HCT116 (cell line): ENCODE measurements around the gene ACE. TPM values are rescaled to one million over a fixed set of nuclear protein-coding genes. Genes with fewer than 3 reads are reported as not detected.

ENCODE experiments used
- ATAC-seq: fragments of 200-7000 bp; cut with Tn5 transposase; 2 replicates; pipeline ENCODE4 v1.9.1; 2020; ENCODE audit warnings: mild to moderate bottlenecking, moderate library complexity
- BruUV-seq: library from RNA; stranded (reverse); fragments of 400-500 nt; replicated peaks from 2 replicates; lab custom pipeline; 2021; lab: Mats Ljungman, UMichigan
- CTCF ChIA-PET: fragments of 300-600 bp; sonication (Branson Sonifier 250); formaldehyde crosslinking; loops from one replicate; lab custom pipeline; 2021; ENCODE audit warnings: antibody characterized with exemption; lab: Charles Lee
- POLR2A ChIA-PET: fragments of 300-600, 350-600 bp; sonication (Branson Sonifier 250); formaldehyde crosslinking; loops from one replicate; lab custom pipeline; 2021; ENCODE audit warnings: antibody characterized with exemption; lab: Charles Lee
- RAD21 ChIA-PET, 2 experiments: fragments of 300-600 bp; sonication (Branson Sonifier 250); formaldehyde crosslinking; loops; one replicate each; lab custom pipeline; 2023; ENCODE audit warnings: low total read pairs in 2 of 2; ENCODE audit not compliant: uncharacterized antibody in 2 of 2, unreplicated experiment in 2 of 2, low non-redundant PET in 1 of 2; lab: Charles Lee
- DNase-seq: peaks from one replicate; pipeline ENCODE4 v3.0.0-alpha.2; 2010; ENCODE audit warnings: low read depth, low spot score
- H2AFZ ChIP-seq: fragments of 200-600 bp; shearing (Covaris generic), sonication (generic); 2 replicates; pipeline ENCODE4 v1.6.1; 2017; ENCODE audit warnings: low read depth, mixed run types, mixed read lengths, antibody characterized with exemption, low read length; ENCODE audit not compliant: poor library complexity, severe bottlenecking
- H3K27ac ChIP-seq: 2 replicates; pipeline ENCODE4 v1.5.1; 2012; ENCODE audit warnings: low read depth, low read length
- H3K27me3 ChIP-seq: fragments of 200-600 bp; sonication (generic); 2 replicates; pipeline ENCODE4 v1.6.1; 2016; ENCODE audit warnings: mixed run types, low read length, mixed read lengths; ENCODE audit not compliant: insufficient read depth
- H3K36me3 ChIP-seq, 2 experiments: fragments of 200-500 bp in 1 of 2; fragments of 200-600 bp in 1 of 2; sonication (Bioruptor generic) in 1 of 2; sonication (generic) in 1 of 2; 2 replicates each; pipeline versions ENCODE4 v1.5.1 to v1.6.1; 2014 to 2016; ENCODE audit warnings: low read length in 2 of 2, inconsistent platforms in 1 of 2, mixed read lengths in 1 of 2, mixed run types in 1 of 2; ENCODE audit not compliant: insufficient read depth in 2 of 2, control insufficient read depth in 1 of 2
- H3K4me1 ChIP-seq, 2 experiments: fragments of 200-600 bp in 1 of 2; sonication (generic) in 1 of 2; 2 replicates each; pipeline versions ENCODE4 v1.5.1 to v1.6.1; 2012 to 2017; ENCODE audit warnings: low read length in 2 of 2, inconsistent platforms in 1 of 2, mild to moderate bottlenecking in 1 of 2, mixed read lengths in 1 of 2, mixed run types in 1 of 2, moderate library complexity in 1 of 2; ENCODE audit not compliant: insufficient read depth in 2 of 2, control insufficient read depth in 1 of 2
- H3K4me2 ChIP-seq: fragments of 200-600 bp; sonication (generic); 2 replicates; pipeline ENCODE4 v1.6.1; 2017; ENCODE audit warnings: mixed run types, low read length, mixed read lengths
- H3K4me3 ChIP-seq, 2 experiments: fragments of 200-600 bp in 1 of 2; sonication (generic) in 1 of 2; replicated peaks in 1 of 2; 2 replicates each; pipeline ENCODE4 v1.5.1; 2011 to 2016; ENCODE audit warnings: low read length in 2 of 2, control low read depth in 1 of 2, low read depth in 1 of 2, mild to moderate bottlenecking in 1 of 2, mixed read lengths in 1 of 2, mixed run types in 1 of 2
- H3K79me2 ChIP-seq: fragments of 200-600 bp; sonication (generic); 2 replicates; pipeline ENCODE4 v1.6.1; 2017; ENCODE audit warnings: mild to moderate bottlenecking, mixed run types, low read length, moderate library complexity, mixed read lengths; ENCODE audit not compliant: insufficient read depth
- H3K9ac ChIP-seq: fragments of 200-600 bp; sonication (generic); 2 replicates; pipeline ENCODE4 v1.6.1; 2016; ENCODE audit warnings: low read length, mixed read lengths
- H3K9me2 ChIP-seq: fragments of 200-600 bp; sonication (generic), shearing (Covaris generic); 2 replicates; pipeline ENCODE4 v1.6.1; 2017; ENCODE audit warnings: mixed run types, mild to moderate bottlenecking, moderate library complexity; ENCODE audit not compliant: insufficient read depth
- H3K9me3 ChIP-seq, 2 experiments: fragments of 200-500 bp in 1 of 2; fragments of 200-600 bp in 1 of 2; sonication (Bioruptor generic) in 1 of 2; sonication (generic) in 1 of 2; 2 replicates each; pipeline ENCODE4 v1.6.1; 2014 to 2017; ENCODE audit warnings: low read length in 2 of 2, mixed read lengths in 2 of 2, inconsistent platforms in 1 of 2, low read depth in 1 of 2, mild to moderate bottlenecking in 1 of 2, mixed run types in 1 of 2, moderate library complexity in 1 of 2; ENCODE audit not compliant: control insufficient read depth in 1 of 2, insufficient read depth in 1 of 2
- H4K20me1 ChIP-seq: fragments of 200-600 bp; sonication (generic), shearing (Covaris generic); 2 replicates; pipeline ENCODE4 v1.6.1; 2017; ENCODE audit warnings: mixed run types, mild to moderate bottlenecking, moderate library complexity; ENCODE audit not compliant: insufficient read depth
- CEBPB ChIP-seq: IDR thresholded peaks from 2 replicates; pipeline ENCODE4 v1.6.1; 2012; ENCODE audit warnings: low read depth
- CTCF ChIP-seq, 3 experiments: fragments of 200-600 bp in 1 of 3; sonication (generic) in 1 of 3; IDR thresholded peaks in 2 of 3; conservative IDR thresholded peaks in 1 of 3; 2 replicates each; pipeline ENCODE4 v1.5.1; 2012 to 2017; ENCODE audit warnings: low read depth in 2 of 3, low read length in 2 of 3, antibody characterized with exemption in 1 of 3, borderline replicate concordance in 1 of 3, control low read depth in 1 of 3, mild to moderate bottlenecking in 1 of 3, mixed read lengths in 1 of 3, mixed run types in 1 of 3, moderate library complexity in 1 of 3; ENCODE audit not compliant: insufficient read depth in 1 of 3
- FOSL1 ChIP-seq: IDR thresholded peaks from 2 replicates; pipeline ENCODE4 v1.6.1; 2012; ENCODE audit warnings: low read depth
- JUND ChIP-seq: IDR thresholded peaks from 2 replicates; pipeline ENCODE4 v1.6.1; 2012
- POLR2AphosphoS5 ChIP-seq: IDR thresholded peaks from 2 replicates; pipeline ENCODE4 v1.6.1; 2011; ENCODE audit warnings: mild to moderate bottlenecking, low read depth, low read length, moderate library complexity
- RAD21 ChIP-seq: IDR thresholded peaks from 2 replicates; pipeline ENCODE4 v1.6.1; 2012; ENCODE audit warnings: low read depth, mild to moderate bottlenecking
- REST ChIP-seq: IDR thresholded peaks from 2 replicates; pipeline ENCODE4 v1.6.1; 2012; ENCODE audit warnings: low read depth
- SRF ChIP-seq: IDR thresholded peaks from 2 replicates; pipeline ENCODE4 v1.6.1; 2012; ENCODE audit warnings: low read depth
- TCF7L2 ChIP-seq: IDR thresholded peaks from 2 replicates; pipeline ENCODE4 v1.7.0; 2011; ENCODE audit warnings: borderline replicate concordance, inconsistent platforms; ENCODE audit not compliant: insufficient read depth, insufficient read length; ENCODE audit errors: extremely low read depth
- YY1 ChIP-seq: IDR thresholded peaks from 2 replicates; pipeline ENCODE4 v1.6.1; 2011; ENCODE audit warnings: low read length, low read depth, moderate library complexity, mild to moderate bottlenecking; ENCODE audit not compliant: insufficient replicate concordance; ENCODE audit errors: extremely low read depth
- ZBTB33 ChIP-seq: IDR thresholded peaks from 2 replicates; pipeline ENCODE4 v1.6.1; 2011; ENCODE audit warnings: mild to moderate bottlenecking, low read length, moderate library complexity; ENCODE audit not compliant: insufficient replicate concordance; ENCODE audit errors: extremely low read depth
- intact Hi-C: fragments of 100-400 bp; cut with micrococcal nuclease; formaldehyde crosslinking; loops from 2 replicates; pipeline ENCODE4 v1.10.0; 2022
- total RNA-seq: library from RNA; stranded (reverse); gene quantifications from one replicate; pipeline ENCODE4 v1.2.1, GENCODE V29; 2021; ENCODE audit not compliant: unreplicated experiment

The ACE gene
- total RNA-seq, 1 experiment from 2014 or later = 7.7 TPM

- ChIA-PET POLR2A (interaction anchor here (0.6 to 4.8 kb wide), 9 partner anchors 10 to 177 kb away, joined by 3 to 23 read pairs (median 4); partner anchors contain the start of gene MAP3K3), RAD21 (interaction anchor here (0.7 to 2.8 kb wide), 4 partner anchors 20 to 167 kb away, joined by 3 to 12 read pairs (median 4); partner anchors contain the start of gene ACE (in 1 of the 2)), CTCF (interaction anchor here (1.0 to 3.4 kb wide), 7 partner anchors 10 to 167 kb away, joined by 4 to 43 read pairs (median 9); partner anchors contain the start of gene ACE)
- peaks cover 52% of the 10 kb centered on the region for H3K79me2 ChIP-seq
- no peaks in the 10 kb centered on the region for H3K9me3 ChIP-seq
- H3K36me3 ChIP-seq = no peaks in the 10 kb centered on the region
- DNase-seq (no peak), ATAC-seq (no peak)
- peak overlapping the region; percentile 87 for H3K9ac ChIP-seq
- no peak overlapping the region for H2AFZ ChIP-seq
- TF ChIP-seq FOSL1 (no peak), ZBTB33 (no peak), JUND (no peak), RAD21 (no peak; the same call in 1 of the 2 replicates), CTCF (IDR thresholded peaks at IDR 0.05 in 2 of 3, conservative IDR thresholded peaks at IDR 0.05 in 1 of 3; ENCODE audit: borderline replicate concordance in 1 of 3, insufficient read depth in 1 of 3, low read depth in 2 of 3, low read length in 2 of 3) (no peak), YY1 (no peak), POLR2AphosphoS5 (no peak), REST (no peak), SRF (no peak), CEBPB (no peak), TCF7L2 (no peak)
- BruUV-seq = no TSS peak
- intact Hi-C loops = no loop called here
- peak overlapping the region; percentile 98 for H3K4me2 ChIP-seq
- H3K4me3 ChIP-seq = peak overlapping the region; percentile 85 to 86
- no peaks in the 10 kb centered on the region for H4K20me1 ChIP-seq
- H3K9me2 ChIP-seq = no peaks in the 10 kb centered on the region
- peak overlapping the region; percentile 92 for H3K27ac ChIP-seq
- H3K4me1 ChIP-seq = peaks cover 15 to 28% of the 10 kb centered on the region in 2 experiments
- H3K27me3 ChIP-seq = no peaks in the 10 kb centered on the region
These were observed 31.8 kb upstream of the ACE start for GRCh38 chr17:63445065-63445464.
